NCI-H460 (cell line): ENCODE data around the gene ANO5. TPM values are rescaled to one million over a fixed set of nuclear protein-coding genes. Genes with fewer than 3 reads are reported as not detected.

Source experiments
- DNase-seq: peaks from one replicate; pipeline ENCODE4 v3.0.0-alpha.2; 2016; ENCODE audit warnings: low read depth; ENCODE audit errors: extremely low read depth
- polyA plus RNA-seq: library from polyadenylated mRNA; depleted of rRNA; stranded (reverse); fragments of >200 nt; gene quantifications from 2 replicates; pipeline ENCODE4 v1.2.3, GENCODE V29; 2014; cell fraction: nucleus; rRNA removed
- total RNA-seq: library from RNA; depleted of rRNA; stranded (reverse); fragments of >200 nt; shearing (Covaris generic); gene quantifications from 2 replicates; pipeline ENCODE4 v1.2.3, GENCODE V29; 2014; rRNA removed

The ANO5 gene, protein sequence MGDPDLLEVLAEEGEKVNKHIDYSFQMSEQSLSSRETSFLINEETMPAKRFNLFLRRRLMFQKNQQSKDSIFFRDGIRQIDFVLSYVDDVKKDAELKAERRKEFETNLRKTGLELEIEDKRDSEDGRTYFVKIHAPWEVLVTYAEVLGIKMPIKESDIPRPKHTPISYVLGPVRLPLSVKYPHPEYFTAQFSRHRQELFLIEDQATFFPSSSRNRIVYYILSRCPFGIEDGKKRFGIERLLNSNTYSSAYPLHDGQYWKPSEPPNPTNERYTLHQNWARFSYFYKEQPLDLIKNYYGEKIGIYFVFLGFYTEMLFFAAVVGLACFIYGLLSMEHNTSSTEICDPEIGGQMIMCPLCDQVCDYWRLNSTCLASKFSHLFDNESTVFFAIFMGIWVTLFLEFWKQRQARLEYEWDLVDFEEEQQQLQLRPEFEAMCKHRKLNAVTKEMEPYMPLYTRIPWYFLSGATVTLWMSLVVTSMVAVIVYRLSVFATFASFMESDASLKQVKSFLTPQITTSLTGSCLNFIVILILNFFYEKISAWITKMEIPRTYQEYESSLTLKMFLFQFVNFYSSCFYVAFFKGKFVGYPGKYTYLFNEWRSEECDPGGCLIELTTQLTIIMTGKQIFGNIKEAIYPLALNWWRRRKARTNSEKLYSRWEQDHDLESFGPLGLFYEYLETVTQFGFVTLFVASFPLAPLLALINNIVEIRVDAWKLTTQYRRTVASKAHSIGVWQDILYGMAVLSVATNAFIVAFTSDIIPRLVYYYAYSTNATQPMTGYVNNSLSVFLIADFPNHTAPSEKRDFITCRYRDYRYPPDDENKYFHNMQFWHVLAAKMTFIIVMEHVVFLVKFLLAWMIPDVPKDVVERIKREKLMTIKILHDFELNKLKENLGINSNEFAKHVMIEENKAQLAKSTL
- total RNA-seq = 2.0 and 2.2 TPM in 2 replicates
- 2.6 and 3.1 TPM in 2 replicates for polyA plus RNA-seq

DNA sequence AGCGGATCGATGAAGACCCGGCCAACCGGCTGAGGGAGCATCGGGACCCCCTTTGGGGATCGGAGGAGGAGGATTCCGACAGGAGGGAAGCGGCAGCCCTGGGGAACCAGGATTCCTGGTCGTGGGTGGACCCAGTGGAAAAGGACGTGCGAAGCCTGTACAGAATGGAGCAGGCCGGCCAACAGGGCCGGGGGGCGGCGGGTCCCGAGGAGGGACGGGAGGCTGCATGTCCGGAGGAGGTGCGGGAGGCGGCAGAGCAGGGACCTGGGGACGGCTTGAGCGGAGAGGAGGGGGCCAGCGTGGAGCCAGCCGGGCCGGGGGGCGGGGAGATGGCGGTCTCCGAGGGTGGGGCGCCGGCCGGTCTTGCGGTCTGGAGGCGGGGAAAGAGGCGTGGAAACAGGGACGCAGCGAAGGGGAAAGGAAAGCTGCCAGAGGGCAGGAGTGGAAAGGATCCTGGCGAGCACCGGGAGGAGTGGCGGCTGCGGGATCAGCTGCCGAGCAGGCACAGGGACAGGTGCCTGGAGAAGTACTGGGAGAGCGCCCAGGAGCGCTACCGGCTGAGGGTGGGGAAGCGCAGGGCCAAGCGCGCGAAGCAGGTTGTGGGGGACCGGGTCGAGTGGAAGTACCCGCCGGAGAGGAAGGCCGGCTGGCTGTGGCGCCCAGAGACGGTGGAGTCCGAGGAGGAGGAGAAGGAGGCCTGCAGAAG lies at the start of gene ANO5:
Gene ANO5 (plus strand): TSS at position 444 of the 706 bp plus-strand sequence. CDS start 408 bp downstream, outside the sequence.
- DNase-seq = no peak

DNA sequence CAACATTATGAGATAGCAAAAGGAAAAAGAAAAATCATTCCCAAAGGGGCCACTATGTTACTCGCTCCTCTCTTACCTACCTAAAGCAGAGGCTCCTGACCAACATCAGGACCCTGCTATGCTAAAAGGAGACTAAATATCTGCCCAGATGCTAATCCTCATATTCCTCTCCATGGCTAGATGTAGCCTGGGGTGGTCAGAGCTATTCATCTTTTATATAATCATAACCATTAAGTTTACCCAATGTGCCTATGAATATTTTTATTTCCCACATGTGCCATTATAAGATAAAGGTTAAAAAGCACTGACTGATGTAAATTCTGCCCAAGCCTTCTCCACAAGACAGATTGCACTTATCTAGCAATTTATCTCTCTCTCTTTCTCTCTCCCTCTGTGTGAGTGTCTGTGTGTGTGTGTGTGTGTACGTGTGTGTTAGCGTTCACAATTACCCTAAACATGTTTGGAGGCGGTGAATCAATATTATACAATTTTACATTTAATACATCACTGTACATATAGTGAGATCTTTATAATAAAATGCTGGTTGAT lies 41.2 kb upstream of the ANO5 start:
- DNase-seq = no peak

DNA sequence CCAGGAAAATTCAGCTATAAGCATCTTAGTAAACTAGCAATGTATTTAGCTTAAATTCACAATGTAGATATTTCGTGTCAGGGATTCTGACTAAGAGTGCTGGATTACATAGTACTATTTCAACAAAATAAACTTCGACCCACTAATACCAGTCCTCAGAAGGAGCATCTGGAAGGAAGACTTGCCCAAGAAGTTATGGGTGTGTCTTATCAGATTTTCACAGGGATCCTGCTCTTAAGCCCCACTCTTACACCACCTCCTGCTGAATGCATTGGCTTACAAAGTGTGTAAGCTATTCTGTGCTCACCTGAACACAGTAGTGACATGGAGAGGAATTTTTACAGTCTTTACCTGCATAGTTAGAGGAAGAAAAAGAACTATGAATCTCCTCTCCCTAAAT lies 35.4 kb upstream of the ANO5 start:
- DNase-seq = no peak

DNA sequence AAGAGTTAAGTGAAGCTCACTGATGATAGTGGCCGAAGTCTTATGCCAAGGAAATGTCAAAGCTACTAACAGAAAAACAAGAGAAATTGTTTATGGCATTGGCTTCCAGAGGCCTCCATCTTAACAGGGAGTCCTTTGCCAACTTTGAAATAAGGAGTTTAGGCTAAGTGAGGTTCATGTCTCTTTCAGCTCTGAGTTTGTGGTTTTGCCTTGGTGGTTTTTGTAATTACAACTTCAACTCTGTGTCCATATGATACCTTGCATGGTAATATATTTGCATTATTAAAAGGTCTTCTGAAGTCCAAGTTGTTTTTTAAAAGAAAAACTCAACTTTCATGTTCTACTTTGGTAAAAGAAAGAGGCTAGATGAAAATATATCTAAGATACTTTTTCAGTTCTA lies 31.4 kb upstream of the ANO5 start:
- DNase-seq = no peak

DNA sequence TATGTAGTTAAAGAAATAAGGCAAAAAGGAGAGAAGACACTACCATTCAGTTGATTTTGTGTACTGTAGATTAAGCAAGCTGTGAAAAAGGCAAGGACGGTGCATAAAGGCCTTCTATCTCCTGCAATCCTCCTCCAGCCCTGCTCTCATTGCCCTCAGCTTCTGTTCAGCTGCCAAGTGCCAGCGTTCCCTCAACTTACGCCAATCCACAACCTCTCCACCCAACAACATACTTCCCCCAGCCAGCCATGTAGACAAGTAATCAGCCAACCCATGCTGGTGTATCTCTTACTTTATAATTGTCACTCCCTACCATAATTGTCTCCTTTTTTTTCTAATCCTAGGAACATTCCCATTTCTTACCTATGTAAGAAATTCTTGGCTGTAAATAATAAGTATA lies 30.1 kb upstream of the ANO5 start:
- no peak for DNase-seq

DNA sequence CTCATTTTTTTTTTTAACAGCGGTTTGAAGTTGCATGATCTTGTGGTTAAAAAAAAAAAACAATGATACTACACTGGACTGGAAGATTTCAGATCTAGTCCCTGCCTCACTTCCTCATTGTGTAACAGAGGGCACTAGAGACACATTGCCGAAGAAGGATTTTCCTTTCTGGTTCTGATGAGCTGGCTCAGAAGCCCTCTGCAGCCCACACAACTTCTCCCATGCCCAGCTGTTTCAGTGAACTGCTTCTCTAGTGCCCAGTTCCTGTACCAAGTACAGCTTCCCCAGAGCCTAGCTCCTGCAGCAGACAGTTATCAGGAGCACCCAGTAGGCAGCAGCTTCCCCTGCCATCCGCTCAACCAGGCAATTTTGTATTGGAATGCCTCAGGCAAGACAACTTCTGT lies 29.5 kb upstream of the ANO5 start:
- DNase-seq = no peak

DNA sequence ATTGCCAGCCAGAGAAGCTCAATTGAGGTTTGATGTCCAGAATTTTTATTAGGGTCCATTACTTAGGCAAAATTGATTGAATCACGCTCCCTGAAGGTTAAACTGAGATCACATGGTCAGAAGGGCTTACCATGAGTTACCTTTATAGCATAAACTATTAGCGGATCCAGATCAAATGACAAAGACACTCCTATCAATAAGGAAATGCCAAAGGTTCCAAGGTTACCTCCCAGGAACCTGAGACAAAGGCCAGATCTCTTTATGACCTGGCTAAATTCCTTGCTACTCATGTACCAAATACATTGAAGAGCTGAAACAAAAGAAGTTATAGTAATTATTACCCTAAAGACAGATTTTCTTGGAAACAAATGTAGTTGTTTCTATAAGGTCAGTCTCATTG lies 27.8 kb upstream of the ANO5 start:
- no peak for DNase-seq

DNA sequence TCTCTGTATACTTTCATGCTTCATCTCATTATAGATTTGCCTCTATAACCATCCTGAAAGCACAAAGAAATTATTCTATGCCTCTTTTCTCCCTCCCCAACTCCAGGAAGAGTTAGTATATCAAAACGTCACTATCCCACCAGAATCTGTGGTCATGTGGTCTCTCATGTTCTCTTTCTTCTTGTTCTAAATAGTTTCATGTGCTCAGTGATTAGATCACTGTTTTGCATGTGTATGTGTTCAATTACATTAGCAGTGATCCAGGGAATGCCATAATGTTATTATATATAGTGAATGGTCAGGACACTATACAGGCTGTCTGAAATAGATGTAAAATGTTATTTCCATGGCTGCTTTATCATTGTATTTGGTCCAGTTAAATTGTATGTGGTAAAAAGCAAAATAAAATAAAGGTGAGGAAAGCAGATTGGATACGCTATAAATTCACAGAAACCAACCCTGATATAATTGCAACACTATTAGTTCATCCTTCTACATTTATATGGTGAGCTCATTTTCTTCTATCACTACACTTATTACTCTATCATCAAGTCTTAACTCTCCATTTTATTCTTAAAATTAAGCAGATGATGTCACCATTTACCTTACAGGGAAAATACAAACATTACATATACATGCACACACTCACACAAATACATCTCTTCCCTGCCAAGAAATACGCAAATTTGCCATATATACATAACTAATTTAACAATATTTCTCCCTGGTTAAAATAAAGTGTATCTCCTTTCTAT lies 26.9 kb upstream of the ANO5 start:
- no peak for DNase-seq

DNA sequence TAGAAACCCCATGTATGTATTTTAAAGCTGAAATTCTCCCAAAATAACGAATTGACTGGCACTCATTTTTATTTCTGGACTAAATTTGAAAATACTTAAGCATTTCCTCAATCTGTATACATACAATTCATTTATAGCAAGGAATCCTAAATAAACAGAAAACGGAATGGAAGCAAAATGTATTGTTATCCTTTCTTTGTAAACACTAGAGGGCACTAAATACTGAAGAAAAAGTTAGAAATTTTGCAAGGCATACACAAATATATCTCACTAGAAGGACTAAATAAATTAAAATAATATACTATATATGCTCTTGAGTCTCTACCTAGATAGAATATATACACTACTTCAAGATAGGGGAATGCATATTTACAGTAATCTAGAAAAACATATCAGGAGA lies 23.1 kb upstream of the ANO5 start:
- DNase-seq = no peak

DNA sequence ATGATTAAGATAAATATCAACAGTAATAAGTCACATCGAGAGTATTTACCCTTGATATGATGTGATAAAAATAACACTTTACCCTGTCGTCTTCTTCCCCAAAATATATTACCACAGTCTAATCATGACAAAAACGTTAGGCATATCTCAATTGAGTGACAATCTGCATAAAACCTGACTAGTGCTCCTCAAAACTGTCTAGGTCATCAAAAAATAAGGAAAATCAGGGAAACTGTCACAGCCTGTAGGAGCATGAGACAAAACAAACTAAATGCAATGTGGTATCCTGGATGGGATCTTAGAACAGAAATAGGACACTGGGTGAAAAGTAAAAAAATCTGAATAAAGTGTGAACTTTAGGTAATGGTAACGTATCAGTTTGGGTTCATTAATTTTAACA lies 19.4 kb upstream of the ANO5 start:
- DNase-seq = no peak

DNA sequence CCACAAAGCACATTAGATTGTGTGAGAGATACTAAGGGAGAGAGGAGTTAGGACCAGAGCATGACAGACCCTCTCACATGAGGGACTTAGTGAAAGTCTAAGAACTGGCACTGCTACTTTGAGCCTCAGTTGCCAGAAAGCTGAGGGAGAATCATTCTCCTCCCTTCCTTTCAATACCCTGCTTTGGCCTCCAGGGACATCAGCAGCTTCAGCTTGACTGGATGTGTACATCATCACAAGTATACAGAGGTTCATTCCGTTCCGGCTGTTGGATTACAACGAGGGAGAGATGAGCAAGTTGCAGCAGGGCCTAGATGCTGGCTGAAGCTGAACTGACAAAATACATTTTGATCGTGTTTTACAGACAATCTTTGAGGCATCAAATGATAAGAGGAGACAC lies 15.7 kb upstream of the ANO5 start:
- no peak for DNase-seq

DNA sequence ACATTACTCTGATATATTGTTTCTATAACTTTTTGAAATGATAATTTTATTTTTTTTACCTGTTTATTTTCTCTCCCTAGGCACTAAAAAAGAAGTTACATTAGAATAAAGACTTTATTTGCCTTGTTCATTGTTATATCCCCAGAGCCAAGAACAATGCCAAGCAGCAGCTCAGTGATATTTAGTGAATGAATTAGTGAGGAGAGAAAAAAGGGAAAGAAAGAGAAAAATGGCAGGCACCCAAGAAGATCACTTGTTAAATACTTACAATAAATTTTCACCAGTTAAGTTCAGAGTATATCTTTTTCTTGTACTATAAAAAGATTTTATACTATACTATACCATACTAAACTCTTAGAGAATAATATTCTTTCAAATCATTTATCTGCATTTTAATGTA lies 13.3 kb upstream of the ANO5 start:
- DNase-seq = no peak

DNA sequence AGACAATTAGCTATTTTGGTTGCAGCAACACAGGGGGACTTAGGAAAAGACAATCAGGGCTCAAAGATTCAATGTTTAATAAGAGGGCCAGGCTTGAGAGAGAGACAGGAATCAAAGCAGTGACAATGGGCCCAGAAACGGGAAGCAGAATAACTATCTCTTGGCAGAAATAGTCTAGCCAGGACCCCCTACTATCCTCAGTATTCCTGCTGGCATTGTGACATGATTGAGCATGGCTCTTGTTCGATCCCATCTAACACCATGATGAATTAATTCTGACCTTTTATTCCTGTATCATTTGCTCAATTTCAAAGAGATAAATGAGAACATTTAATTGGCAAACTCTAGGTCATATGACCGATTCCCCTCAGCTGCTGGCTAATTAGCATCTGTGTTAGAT lies 12.8 kb upstream of the ANO5 start:
- DNase-seq = no peak

DNA sequence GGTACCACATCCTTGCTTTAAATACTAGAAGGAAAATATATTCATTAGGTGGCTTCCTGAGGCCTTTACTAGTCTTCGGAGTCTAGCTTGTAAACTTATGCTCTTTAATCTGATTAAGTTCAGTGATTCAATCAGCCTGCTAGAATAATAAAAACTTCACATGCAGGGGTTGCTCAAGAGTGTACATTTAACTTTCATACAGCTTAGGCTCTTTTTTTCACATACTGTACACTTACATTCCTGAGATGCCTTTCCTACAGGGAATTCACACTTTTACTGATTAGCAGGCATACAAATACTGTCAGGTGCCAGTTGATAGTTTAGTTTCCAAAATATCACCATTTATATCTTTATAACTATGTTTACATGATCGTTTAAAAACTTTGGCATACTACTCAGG lies 3.2 kb upstream of the ANO5 start:
- no peak for DNase-seq

DNA sequence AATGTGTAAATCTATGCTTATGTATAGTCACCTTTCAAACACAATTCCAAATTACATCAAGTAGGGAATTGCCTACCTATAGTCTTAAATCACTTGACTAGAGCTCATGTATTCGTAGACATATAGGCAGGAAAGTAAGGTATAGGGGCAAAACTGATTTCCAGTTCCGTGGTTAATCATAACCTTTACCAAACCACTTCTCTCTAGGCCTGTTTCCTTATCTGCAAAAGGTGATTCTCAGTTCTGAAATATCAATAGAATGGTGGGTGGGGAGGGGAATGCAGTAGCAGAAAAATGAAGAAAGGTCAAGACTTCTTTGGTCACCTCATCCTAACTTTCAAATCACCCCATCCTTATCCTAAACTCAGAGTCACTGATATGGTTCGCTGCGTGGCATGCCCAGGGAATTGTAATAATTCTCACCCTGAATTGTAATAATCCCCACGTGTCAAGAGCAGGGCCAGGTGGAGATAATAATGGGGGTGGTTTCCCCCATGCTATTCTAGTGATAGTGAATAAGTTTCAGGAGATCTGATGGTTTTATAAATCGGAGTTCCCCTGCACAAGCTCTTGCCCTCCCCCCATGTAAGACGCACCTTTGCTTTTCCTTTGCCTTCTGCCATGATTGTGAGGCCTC lies 1.9 kb upstream of the ANO5 start:
- DNase-seq = no peak

DNA sequence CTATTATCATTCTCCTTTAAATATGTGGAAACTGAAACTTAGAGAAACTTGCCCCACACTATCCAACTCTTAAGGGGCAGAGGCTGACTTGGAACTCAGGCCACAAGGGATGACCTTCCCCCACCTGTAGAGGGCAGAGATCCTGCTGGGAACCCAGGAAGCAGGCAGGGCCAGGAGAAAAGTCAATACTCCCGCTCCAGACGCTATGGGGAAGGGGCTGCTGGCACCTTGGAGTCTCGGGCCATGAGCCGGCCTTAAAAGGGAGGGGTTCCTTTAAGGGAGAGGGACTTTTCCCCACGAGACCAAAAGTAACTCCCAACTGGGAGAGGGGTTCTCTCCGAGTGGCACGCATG lies 620 bp upstream of the ANO5 start:
- no peak for DNase-seq

DNA sequence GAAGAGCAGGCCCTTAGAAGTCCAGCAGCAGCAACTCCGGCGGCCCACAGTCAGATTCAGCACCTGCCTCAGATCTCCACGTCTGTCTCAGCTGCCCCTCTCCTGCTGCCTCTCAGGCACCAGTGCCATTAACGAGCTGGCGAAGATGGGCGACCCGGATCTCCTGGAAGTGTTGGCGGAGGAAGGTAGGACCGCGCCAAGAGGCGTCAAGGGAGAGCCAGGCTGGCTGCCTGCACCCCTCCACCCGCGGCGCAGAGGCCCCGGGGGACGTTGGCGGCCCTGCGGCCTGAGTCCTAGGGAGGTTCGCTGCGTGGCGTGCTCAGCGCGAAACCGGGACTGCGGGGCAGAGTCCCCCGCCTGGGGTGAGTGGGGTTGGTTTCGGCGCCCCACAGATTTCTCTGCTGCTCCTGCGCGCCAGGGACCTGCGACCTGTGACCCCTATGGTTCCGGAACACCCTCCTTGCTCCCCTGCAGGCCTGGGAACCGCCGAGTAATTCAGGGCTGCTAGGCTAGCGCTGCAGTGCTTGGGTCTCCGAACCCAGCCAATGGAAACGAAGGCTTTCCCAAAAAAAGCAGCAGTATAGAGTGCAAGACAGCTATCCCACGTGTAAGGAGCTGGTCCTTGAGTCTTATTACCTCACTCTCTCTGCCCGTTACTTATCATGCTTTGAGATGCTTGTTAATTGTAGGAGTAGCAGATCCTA lies 615 bp downstream of the ANO5 start:
- no peak for DNase-seq

DNA sequence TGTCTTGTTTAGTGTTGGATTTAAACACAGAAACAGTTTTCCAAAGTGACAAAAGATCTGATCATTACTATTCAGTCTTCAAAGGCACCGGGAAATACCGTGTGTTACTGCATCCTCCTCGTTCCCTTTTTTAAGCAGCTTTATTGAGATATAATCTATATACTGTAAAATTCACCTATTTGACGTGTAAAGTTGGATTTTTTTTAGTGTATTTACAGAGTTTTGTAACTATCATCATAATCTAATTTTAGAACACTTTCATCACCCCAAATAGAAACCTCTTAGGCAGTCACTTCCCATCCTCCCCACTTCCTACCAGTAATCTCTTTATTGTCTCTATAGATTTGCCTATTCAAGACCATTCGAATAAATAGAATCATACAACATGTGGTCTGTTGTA lies 1.4 kb downstream of the ANO5 start:
- DNase-seq = no peak

DNA sequence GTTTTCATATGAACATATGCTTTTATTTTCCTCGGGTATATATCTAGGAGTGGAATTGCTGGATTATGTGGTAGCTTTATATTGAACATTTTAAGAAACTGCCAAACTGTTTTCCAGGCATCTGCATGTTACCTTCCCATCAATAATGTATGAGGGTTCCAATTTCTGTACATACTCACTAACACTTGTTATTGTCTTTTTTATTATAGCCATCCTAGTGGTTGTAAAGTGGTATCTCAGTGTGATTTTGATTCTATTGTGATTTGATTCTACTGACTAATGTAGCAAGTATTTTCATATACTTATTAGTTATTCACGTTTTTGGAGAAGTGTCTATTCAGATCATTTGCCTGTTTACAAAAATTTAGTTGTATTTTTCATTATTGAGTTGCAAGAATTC lies 2.0 kb downstream of the ANO5 start:
- DNase-seq = no peak
